ENCODE data around the gene TMF1.

DNA sequence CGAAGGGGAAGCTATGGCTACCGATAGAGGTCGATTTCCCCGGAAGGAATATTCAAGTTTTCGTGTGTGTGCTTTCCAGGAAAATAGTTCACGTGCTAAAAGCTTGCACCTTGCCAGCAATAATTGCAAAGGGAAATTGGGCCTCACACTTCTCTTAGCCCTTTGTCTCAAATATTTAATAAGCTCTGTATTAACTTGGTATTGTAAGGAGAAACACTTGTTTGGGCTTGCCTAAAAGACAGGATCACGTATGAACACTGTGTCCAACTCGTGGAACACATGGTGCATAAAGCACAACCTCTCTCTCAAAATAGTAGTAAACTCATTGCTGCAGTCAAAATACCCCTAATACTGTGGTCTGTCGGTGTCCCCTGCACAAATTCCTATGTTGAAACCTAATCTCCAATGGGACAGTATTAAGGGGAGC lies 352 bp upstream of the TMF1 start:
- no peak for TF ChIP-seq POLR2A (IDR thresholded peaks at IDR 0.05)
- TF ChIP-seq, protein P1, sequence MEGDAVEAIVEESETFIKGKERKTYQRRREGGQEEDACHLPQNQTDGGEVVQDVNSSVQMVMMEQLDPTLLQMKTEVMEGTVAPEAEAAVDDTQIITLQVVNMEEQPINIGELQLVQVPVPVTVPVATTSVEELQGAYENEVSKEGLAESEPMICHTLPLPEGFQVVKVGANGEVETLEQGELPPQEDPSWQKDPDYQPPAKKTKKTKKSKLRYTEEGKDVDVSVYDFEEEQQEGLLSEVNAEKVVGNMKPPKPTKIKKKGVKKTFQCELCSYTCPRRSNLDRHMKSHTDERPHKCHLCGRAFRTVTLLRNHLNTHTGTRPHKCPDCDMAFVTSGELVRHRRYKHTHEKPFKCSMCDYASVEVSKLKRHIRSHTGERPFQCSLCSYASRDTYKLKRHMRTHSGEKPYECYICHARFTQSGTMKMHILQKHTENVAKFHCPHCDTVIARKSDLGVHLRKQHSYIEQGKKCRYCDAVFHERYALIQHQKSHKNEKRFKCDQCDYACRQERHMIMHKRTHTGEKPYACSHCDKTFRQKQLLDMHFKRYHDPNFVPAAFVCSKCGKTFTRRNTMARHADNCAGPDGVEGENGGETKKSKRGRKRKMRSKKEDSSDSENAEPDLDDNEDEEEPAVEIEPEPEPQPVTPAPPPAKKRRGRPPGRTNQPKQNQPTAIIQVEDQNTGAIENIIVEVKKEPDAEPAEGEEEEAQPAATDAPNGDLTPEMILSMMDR (IDR thresholded peaks at IDR 0.05), result no peak
